HG02571 (cell line): Measurements from ENCODE around the gene PDZK1.
"Not testable (repeated sequence)": the region's sequence is repeated elsewhere in the genome, so short reads cannot be mapped to it uniquely, and the experiment has no call there.

Experiments used
- ATAC-seq: cut with Tn5 transposase; IDR thresholded peaks from one replicate; pipeline ENCODE4 v1.9.1; 2021; ENCODE audit warnings: mild to moderate bottlenecking, moderate library complexity; ENCODE audit not compliant: unreplicated experiment

PDZK1 gene

GRCh38 chr1:145665015-145665414 is 42.2 kb downstream of the PDZK1 start:
- ATAC-seq = not testable (repeated sequence)

DNA sequence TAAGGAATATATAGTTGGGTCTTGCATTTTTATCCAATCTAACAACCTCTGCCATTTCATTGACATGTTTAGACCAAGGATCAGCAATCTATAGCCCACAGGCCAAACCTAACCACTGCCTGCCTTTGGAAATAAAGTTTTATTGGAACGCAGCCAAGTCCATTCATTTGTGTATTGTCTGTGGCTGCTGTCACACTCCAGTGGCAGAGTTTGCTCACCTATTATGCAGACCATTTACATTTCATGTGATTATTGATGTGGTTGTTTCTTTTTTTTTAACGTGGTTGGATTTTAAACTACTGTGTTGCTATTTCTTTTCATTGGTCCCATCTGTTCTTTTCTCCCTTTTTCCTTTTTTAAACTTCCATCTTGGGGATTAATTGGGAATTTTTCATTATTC is 44.7 kb downstream of the PDZK1 start:
- ATAC-seq = not testable (repeated sequence)

- not testable (repeated sequence) for ATAC-seq
Observed at GRCh38 chr1:145656245-145656943, 50.8 kb downstream of the PDZK1 start.

DNA sequence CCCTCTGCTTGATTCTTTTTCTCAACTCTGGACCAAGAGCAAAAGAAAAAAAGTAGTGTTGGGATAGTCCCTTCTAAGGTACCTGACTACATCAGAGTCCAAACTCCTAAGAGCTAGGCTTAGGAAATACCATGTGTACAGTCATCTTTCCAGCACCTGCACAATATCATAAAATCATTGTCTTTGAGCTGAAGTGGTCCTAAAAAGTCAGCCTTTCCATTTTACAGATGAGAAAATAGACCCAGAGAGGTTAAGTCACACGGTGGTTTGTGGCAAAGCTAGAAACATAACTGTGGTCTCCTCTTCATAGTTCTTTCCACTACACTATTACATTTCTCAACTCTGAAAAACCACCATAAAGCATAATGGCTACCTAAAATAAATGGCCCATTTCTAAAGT is 63.2 kb downstream of the PDZK1 start:
- ATAC-seq = not testable (repeated sequence)

- ATAC-seq = not testable (repeated sequence)
Observed at GRCh38 chr1:145641886-145642285, 65.3 kb downstream of the PDZK1 start.

- ATAC-seq = not testable (repeated sequence)
Observed at GRCh38 chr1:145636237-145636636, 70.9 kb downstream of the PDZK1 start.

GRCh38 chr1:145622177-145622576 is 85.0 kb downstream of the PDZK1 start:
- ATAC-seq = not testable (repeated sequence)
